SK-N-SH (cell line): Measurements from ENCODE around the gene NRF1. TPM values are rescaled to one million over a fixed set of nuclear protein-coding genes. Genes with fewer than 3 reads are reported as not detected.

Experiments
- CTCF ChIA-PET: fragments of 300-600, 350-600 bp; formaldehyde crosslinking; extraction: SDS; loops from one replicate; lab custom pipeline; 2021; lab: Yijun Ruan, JAX
- POLR2A ChIA-PET: fragments of 350-600 bp; sonication (Branson Sonifier 250); formaldehyde crosslinking; extraction: SDS; loops from one replicate; lab custom pipeline; 2020; ENCODE audit warnings: antibody characterized with exemption, inconsistent platforms; lab: Yijun Ruan, JAX
- DNase-seq: peaks from one replicate; pipeline ENCODE4 v3.0.0; 2012
- H2AFZ ChIP-seq: fragments of 200-600 bp; sonication (generic); 2 replicates; pipeline ENCODE4 v1.8.1; 2016; ENCODE audit warnings: antibody characterized with exemption, mild to moderate bottlenecking, low read depth
- H3F3A ChIP-seq: fragments of 200-600 bp; sonication (generic); replicated peaks from 2 replicates; pipeline ENCODE3; 2016; ENCODE audit warnings: antibody characterized with exemption, mild to moderate bottlenecking; ENCODE audit not compliant: insufficient read depth
- H3K27ac ChIP-seq, 2 experiments: fragments of 200-500 bp in 1 of 2; fragments of 200-600 bp in 1 of 2; sonication (Bioruptor generic) in 1 of 2; sonication (generic), shearing (Covaris generic) in 1 of 2; 2 replicates each; pipeline versions ENCODE4 v1.5.1 to v1.6.1; 2014 to 2016; ENCODE audit warnings: low read depth in 2 of 2, inconsistent platforms in 1 of 2, low read length in 1 of 2, mild to moderate bottlenecking in 1 of 2, mixed read lengths in 1 of 2
- H3K27me3 ChIP-seq: fragments of 200-600 bp; sonication (generic), shearing (Covaris generic); 2 replicates; pipeline ENCODE4 v1.6.1; 2016; ENCODE audit warnings: mixed run types; ENCODE audit not compliant: insufficient read depth
- H3K36me3 ChIP-seq, 2 experiments: fragments of 200-500 bp in 1 of 2; fragments of 200-600 bp in 1 of 2; sonication (Bioruptor generic) in 1 of 2; sonication (generic) in 1 of 2; replicated peaks in 1 of 2; 2 replicates each; pipeline versions ENCODE3 to v1.5.1; 2014 to 2016; ENCODE audit warnings: low read length in 1 of 2, mild to moderate bottlenecking in 1 of 2; ENCODE audit not compliant: insufficient read depth in 2 of 2, control insufficient read depth in 1 of 2
- H3K4me1 ChIP-seq, 2 experiments: fragments of 200-500 bp in 1 of 2; fragments of 200-600 bp in 1 of 2; sonication (Bioruptor generic) in 1 of 2; sonication (generic), shearing (Covaris generic) in 1 of 2; 2 replicates each; pipeline versions ENCODE4 v1.5.1 to v1.6.1; 2014 to 2016; ENCODE audit warnings: low read depth in 1 of 2, low read length in 1 of 2, mixed run types in 1 of 2; ENCODE audit not compliant: insufficient read depth in 2 of 2, control insufficient read depth in 1 of 2
- H3K4me2 ChIP-seq: fragments of 200-600 bp; sonication (generic), shearing (Covaris generic); 2 replicates; pipeline ENCODE4 v1.6.1; 2017; ENCODE audit warnings: mixed run types
- H3K4me3 ChIP-seq, 2 experiments: fragments of 200-500 bp in 1 of 2; fragments of 200-600 bp in 1 of 2; sonication (Bioruptor generic) in 1 of 2; sonication (generic), shearing (Covaris generic) in 1 of 2; 2 replicates each; pipeline versions ENCODE4 v1.5.1 to v1.8.1; 2014 to 2016; ENCODE audit warnings: low read depth in 2 of 2, inconsistent platforms in 1 of 2, low read length in 1 of 2, mild to moderate bottlenecking in 1 of 2, mixed read lengths in 1 of 2, moderate library complexity in 1 of 2
- H3K79me2 ChIP-seq: fragments of 200-600 bp; sonication (generic); 2 replicates; pipeline ENCODE4 v1.8.1; 2017; ENCODE audit warnings: mild to moderate bottlenecking; ENCODE audit not compliant: insufficient read depth
- H3K9ac ChIP-seq: fragments of 200-600 bp; sonication (generic); 2 replicates; pipeline ENCODE4 v1.6.1; 2017; ENCODE audit warnings: mixed run types
- H3K9me2 ChIP-seq: fragments of 200-600 bp; sonication (generic); 2 replicates; pipeline ENCODE4 v1.6.1; 2017; ENCODE audit warnings: mixed run types
- H3K9me3 ChIP-seq: fragments of 200-600 bp; sonication (generic); 2 replicates; pipeline ENCODE4 v1.6.1; 2017; ENCODE audit warnings: mixed run types, mild to moderate bottlenecking, moderate library complexity
- H4K20me1 ChIP-seq: fragments of 200-600 bp; sonication (generic); 2 replicates; pipeline ENCODE4 v1.6.1; 2017; ENCODE audit warnings: mild to moderate bottlenecking, mixed run types; ENCODE audit not compliant: insufficient read depth
- CHD2 ChIP-seq: fragments of 150-350 bp; IDR thresholded peaks from 2 replicates; pipeline ENCODE4 v1.6.1; 2018; ENCODE audit warnings: low read length; ENCODE audit not compliant: partially characterized antibody
- CTCF ChIP-seq: fragments of 200-600 bp; sonication (generic); IDR thresholded peaks from 2 replicates; pipeline ENCODE4 v1.6.1; 2017; ENCODE audit warnings: antibody characterized with exemption, mild to moderate bottlenecking, moderate library complexity
- FOXJ3 ChIP-seq: sonication (generic); formaldehyde crosslinking; IDR thresholded peaks from 2 replicates; pipeline ENCODE4 v1.5.1; 2020; ENCODE audit warnings: mild to moderate bottlenecking, missing genetic modification reagents
- MXI1 ChIP-seq: IDR thresholded peaks from 2 replicates; pipeline ENCODE4 v1.6.1; 2012; ENCODE audit warnings: mild to moderate bottlenecking, low read depth, low read length, improper control_type of control experiment
- NFIC ChIP-seq: IDR thresholded peaks from 2 replicates; pipeline ENCODE4 v1.4.0; 2012; ENCODE audit warnings: borderline replicate concordance
- RXRA ChIP-seq: IDR thresholded peaks from 2 replicates; pipeline ENCODE4 v1.4.0; 2012; ENCODE audit warnings: low read depth, mild to moderate bottlenecking, borderline replicate concordance
- TCF12 ChIP-seq: IDR thresholded peaks from 2 replicates; pipeline ENCODE4 v1.4.0; 2012
- YY1 ChIP-seq: IDR thresholded peaks from 2 replicates; pipeline ENCODE4 v1.4.0; 2012; ENCODE audit warnings: low read depth, mild to moderate bottlenecking
- WGBS: methylation state at CpG from one replicate; pipeline ENCODE4 v1.1.6; 2017; ENCODE audit warnings: low lambda C conversion rate; 5-methylcytosine and 5-hydroxymethylcytosine counted together
- polyA plus RNA-seq, 3 experiments: library from polyadenylated mRNA; depleted of rRNA; stranded (reverse); fragments of >200 nt; gene quantifications; 2 replicates each; pipeline ENCODE4 v1.2.3, GENCODE V29; 2012
- TF ChIP-seq, protein P1 (sequence below): IDR thresholded peaks from 2 replicates; pipeline ENCODE4 v1.6.1; 2012; ENCODE audit warnings: mild to moderate bottlenecking, low read depth, low read length, moderate library complexity
- TF ChIP-seq, protein P2 (sequence below): IDR thresholded peaks from 2 replicates; pipeline ENCODE4 v1.4.0; 2012; ENCODE audit warnings: low read depth, borderline replicate concordance

The NRF1 gene
- polyA plus RNA-seq, 1 of the 3 experiments (the other 2 are of a cell fraction), result 10.9 TPM

DNA sequence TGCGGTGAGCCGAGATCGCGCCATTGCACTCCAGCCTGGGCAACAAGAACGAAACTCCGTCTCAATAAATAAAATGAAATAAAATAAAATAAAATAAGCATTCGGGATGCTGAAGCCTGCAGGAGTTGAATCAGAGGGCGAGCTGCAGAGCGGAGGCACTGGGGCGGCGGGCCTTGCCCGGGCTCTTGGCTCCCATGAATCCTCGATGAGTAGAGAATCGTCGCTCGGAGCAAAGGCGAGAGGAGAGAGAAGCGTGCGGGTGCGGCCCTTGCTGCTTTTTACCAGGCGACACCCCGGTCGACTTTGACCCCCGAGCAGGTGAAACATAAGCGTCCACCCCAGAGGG lies 172.9 kb downstream of the NRF1 start (continued):
- TF ChIP-seq, protein P1, sequence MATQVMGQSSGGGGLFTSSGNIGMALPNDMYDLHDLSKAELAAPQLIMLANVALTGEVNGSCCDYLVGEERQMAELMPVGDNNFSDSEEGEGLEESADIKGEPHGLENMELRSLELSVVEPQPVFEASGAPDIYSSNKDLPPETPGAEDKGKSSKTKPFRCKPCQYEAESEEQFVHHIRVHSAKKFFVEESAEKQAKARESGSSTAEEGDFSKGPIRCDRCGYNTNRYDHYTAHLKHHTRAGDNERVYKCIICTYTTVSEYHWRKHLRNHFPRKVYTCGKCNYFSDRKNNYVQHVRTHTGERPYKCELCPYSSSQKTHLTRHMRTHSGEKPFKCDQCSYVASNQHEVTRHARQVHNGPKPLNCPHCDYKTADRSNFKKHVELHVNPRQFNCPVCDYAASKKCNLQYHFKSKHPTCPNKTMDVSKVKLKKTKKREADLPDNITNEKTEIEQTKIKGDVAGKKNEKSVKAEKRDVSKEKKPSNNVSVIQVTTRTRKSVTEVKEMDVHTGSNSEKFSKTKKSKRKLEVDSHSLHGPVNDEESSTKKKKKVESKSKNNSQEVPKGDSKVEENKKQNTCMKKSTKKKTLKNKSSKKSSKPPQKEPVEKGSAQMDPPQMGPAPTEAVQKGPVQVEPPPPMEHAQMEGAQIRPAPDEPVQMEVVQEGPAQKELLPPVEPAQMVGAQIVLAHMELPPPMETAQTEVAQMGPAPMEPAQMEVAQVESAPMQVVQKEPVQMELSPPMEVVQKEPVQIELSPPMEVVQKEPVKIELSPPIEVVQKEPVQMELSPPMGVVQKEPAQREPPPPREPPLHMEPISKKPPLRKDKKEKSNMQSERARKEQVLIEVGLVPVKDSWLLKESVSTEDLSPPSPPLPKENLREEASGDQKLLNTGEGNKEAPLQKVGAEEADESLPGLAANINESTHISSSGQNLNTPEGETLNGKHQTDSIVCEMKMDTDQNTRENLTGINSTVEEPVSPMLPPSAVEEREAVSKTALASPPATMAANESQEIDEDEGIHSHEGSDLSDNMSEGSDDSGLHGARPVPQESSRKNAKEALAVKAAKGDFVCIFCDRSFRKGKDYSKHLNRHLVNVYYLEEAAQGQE, result no peak

DNA sequence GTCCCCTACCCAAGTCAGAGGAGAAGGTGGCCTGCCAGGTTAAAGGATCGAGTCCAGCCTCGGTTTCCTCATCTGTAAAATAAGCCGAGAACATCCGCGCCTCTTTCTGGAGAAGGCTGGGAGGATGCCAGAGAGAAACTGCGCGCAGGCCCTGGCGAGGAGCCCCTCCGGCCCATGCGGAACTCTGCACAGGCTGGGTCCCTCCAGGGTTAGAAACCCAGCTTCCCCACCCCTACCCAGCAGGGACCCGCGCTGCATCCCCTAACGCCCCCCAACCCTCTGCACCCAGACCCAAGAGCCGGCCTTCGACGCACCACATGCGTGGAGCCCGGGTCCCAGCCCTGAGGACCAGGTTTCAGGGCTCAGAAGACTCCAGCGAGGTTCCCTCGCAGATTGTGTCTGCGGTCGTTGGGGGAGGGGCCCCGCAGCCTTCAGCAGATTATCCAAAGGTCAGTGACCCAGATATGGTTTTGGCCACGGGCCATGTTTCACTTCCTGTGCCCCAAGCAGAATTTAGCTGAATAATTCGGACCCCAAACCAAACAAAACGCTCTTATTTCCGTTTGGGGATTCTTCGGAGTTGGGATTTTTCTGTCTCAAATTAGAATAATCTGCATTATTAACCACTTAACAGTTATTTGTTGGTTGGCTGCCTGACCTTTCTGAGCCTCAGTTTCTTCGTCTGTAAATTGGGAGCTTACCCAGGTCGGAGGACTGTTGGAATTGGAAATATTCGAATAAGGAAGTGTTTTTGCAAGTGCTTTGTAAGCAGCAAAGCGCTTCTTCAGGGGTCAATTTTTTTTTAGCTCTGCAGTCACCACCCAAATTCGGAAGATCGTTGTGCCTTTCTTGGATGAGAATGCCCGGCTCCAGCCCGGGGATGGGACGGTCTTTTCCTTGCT lies 173.5 kb downstream of the NRF1 start:
- 30% methylated on average over 28 of the region's 37 CpGs for WGBS
- Histone ChIP-seq H3K36me3 (no peaks in the 10 kb centered on the region), H3K4me3 (no peak overlapping the region), H3F3A (peaks cover 4% of the 10 kb centered on the region), H4K20me1 (no peaks in the 10 kb centered on the region), H3K27me3 (peaks cover 36% of the 10 kb centered on the region), H3K9me2 (no peaks in the 10 kb centered on the region), H2AFZ (no peak overlapping the region), H3K4me1 (peaks cover 4 to 38% of the 10 kb centered on the region in 2 experiments; a peak in 2 of 4 replicates), H3K9me3 (no peaks in the 10 kb centered on the region), H3K79me2 (no peaks in the 10 kb centered on the region), H3K9ac (no peak overlapping the region), H3K27ac (no peak overlapping the region), H3K4me2 (no peak overlapping the region)
- CTCF ChIA-PET, result interaction anchor here (1.0 to 1.9 kb wide), 8 partner anchors 9 to 227 kb away, joined by 3 to 6 read pairs (median 3); no protein-coding TSS in a partner anchor
- POLR2A ChIA-PET, result no interaction called here
- DNase-seq, result peak; percentile 75
- TF ChIP-seq NFIC, result 0 out of 2 replicates have a peak, but pooled peaks have one; percentile 6
- TF ChIP-seq MXI1, result no peak
- TF ChIP-seq, all 33 proteins: peak for 1

- Histone ChIP-seq H3K9ac (no peak overlapping the region), H3K9me3 (no peaks in the 10 kb centered on the region), H3K27ac (no peak overlapping the region), H3K9me2 (no peaks in the 10 kb centered on the region), H3K27me3 (peaks cover 30% of the 10 kb centered on the region), H3K4me2 (no peak overlapping the region), H4K20me1 (no peaks in the 10 kb centered on the region), H3K36me3 (no peaks in the 10 kb centered on the region), H3K4me1 (peaks cover 13 to 31% of the 10 kb centered on the region in 2 experiments; a peak in 2 of 4 replicates), H3K79me2 (no peaks in the 10 kb centered on the region), H2AFZ (no peak overlapping the region), H3K4me3 (no peak overlapping the region), H3F3A (peaks cover 4% of the 10 kb centered on the region)
- CTCF ChIA-PET, result interaction anchor here (0.7 to 1.9 kb wide), 8 partner anchors 9 to 226 kb away, joined by 3 to 6 read pairs (median 3); no protein-coding TSS in a partner anchor
- no peak for DNase-seq
- whole genome bisulfite sequencing, result 80% methylated on average over 44 of the region's 44 CpGs
- POLR2A ChIA-PET, result no interaction called here
- TF ChIP-seq, protein P1, result no peak
- TF ChIP-seq CTCF (no peak), CHD2 (no peak), TCF12 (no peak), FOXJ3 (CRISPR knock-in tag) (no peak), YY1 (no peak), RXRA (no peak), MXI1 (no peak)
- TF ChIP-seq, protein P2, sequence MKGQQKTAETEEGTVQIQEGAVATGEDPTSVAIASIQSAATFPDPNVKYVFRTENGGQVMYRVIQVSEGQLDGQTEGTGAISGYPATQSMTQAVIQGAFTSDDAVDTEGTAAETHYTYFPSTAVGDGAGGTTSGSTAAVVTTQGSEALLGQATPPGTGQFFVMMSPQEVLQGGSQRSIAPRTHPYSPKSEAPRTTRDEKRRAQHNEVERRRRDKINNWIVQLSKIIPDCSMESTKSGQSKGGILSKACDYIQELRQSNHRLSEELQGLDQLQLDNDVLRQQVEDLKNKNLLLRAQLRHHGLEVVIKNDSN, result no peak
Observed at GRCh38 chr7:129785685-129786514, 174.4 kb downstream of the NRF1 start.
